Measurements from ENCODE around the gene GNAQ. TPM values are rescaled to one million over a fixed set of nuclear protein-coding genes. Genes with fewer than 3 reads are reported as not detected.

GNAQ gene
- total RNA-seq, 4 donors from 2014 or later: 35.4 to 95.7 (median 52.3) TPM

DNA sequence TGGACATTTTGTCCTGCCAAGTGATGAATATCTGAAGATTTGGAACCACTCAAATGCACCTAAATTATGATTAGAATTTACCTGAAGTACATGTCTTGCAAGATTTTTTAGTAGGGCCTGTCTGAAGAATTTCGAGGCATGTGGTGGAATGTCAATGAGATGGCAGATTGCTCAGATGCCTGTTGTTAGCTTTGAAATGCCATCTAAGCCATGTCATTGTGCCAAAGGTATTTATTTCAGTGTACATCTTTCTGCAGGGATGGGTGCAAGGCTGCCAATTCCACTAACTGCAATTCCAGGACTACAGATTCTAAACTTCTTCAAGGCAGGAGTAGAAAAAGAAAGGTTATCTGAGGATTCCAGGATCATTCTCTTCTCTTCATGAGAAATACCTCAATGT, 9.1 kb upstream of the GNAQ start:
- intact Hi-C loops (cut with DNase I; ENCODE audit: low total_unique reads): no loop called here
- TF ChIP-seq, protein P1, sequence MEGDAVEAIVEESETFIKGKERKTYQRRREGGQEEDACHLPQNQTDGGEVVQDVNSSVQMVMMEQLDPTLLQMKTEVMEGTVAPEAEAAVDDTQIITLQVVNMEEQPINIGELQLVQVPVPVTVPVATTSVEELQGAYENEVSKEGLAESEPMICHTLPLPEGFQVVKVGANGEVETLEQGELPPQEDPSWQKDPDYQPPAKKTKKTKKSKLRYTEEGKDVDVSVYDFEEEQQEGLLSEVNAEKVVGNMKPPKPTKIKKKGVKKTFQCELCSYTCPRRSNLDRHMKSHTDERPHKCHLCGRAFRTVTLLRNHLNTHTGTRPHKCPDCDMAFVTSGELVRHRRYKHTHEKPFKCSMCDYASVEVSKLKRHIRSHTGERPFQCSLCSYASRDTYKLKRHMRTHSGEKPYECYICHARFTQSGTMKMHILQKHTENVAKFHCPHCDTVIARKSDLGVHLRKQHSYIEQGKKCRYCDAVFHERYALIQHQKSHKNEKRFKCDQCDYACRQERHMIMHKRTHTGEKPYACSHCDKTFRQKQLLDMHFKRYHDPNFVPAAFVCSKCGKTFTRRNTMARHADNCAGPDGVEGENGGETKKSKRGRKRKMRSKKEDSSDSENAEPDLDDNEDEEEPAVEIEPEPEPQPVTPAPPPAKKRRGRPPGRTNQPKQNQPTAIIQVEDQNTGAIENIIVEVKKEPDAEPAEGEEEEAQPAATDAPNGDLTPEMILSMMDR (IDR thresholded peaks at IDR 0.05): no peak
- TF ChIP-seq POLR2A (IDR thresholded peaks at IDR 0.05): no peak

GRCh38 chr9:78038620-78039300, 7.1 kb upstream of the GNAQ start:
- Histone ChIP-seq H3K4me3 (no peak overlapping the region), H3K4me1 (no peaks in the 10 kb centered on the region), H3K27ac (no peak overlapping the region), H3K9me3 (no peaks in the 10 kb centered on the region), H3K36me3 (no peaks in the 10 kb centered on the region), H3K27me3 (no peaks in the 10 kb centered on the region)
- TF ChIP-seq POLR2A (IDR thresholded peaks at IDR 0.05): no peak
- TF ChIP-seq, protein P1 (IDR thresholded peaks at IDR 0.05): no peak
- no peak for DNase-seq
- intact Hi-C loops (cut with DNase I; ENCODE audit: low total_unique reads): loop anchor here (10.0 kb wide), 1 partner anchor 604 kb away; no protein-coding TSS in a partner anchor

More for the DNA sequence above, 9.1 kb upstream of the GNAQ start:
- Histone ChIP-seq H3K9me3 (no peaks in the 10 kb centered on the region), H3K36me3 (no peaks in the 10 kb centered on the region), H3K27ac (no peak overlapping the region), H3K27me3 (no peaks in the 10 kb centered on the region), H3K4me1 (no peaks in the 10 kb centered on the region), H3K4me3 (no peak overlapping the region)
- no peak for DNase-seq

DNA sequence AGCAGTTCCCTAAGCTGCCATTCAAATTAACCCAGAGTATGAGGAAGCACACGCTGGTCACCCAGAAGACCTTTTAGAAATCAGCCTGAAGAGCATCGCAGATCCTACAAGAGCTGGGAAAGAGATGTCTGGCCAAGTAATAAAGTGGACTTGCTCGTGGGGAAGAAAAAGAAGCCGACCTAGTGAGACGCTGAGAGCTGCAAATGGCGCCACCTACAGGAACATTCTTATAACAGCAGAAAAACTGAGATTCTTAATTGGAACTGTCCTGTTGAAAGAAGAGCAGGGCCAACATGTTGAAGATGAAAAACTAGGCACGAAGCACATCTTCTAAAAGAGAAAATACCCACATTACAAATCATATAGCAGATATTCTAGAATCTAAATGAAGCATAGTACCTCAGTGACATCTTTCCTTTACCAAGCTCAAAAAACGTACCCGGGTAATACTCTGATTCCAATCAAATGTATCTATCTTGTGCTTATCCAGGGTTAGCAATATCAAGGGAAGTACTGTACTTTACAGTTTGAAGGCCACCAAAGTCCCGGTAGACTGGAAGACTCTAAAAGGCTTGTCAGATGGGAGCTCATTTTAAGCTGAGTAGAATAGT, 3.9 kb upstream of the GNAQ start:
- H3K4me1 ChIP-seq: no peaks in the 10 kb centered on the region
- H3K4me3 ChIP-seq: no peak overlapping the region
- no peaks in the 10 kb centered on the region for H3K9me3 ChIP-seq
- DNase-seq: peak; percentile 57 to 77
- TF ChIP-seq, protein P1 (IDR thresholded peaks at IDR 0.05): peak; percentile 84 to 90 (median 86)
- TF ChIP-seq POLR2A (IDR thresholded peaks at IDR 0.05): no peak
- intact Hi-C loops (cut with DNase I; ENCODE audit: low total_unique reads): loop anchor here (10.0 kb wide), 1 partner anchor 601 kb away; no protein-coding TSS in a partner anchor
- no peaks in the 10 kb centered on the region for H3K27me3 ChIP-seq
- peak overlapping the region; percentile 48 to 57 for H3K27ac ChIP-seq
- H3K36me3 ChIP-seq: no peaks in the 10 kb centered on the region

DNA sequence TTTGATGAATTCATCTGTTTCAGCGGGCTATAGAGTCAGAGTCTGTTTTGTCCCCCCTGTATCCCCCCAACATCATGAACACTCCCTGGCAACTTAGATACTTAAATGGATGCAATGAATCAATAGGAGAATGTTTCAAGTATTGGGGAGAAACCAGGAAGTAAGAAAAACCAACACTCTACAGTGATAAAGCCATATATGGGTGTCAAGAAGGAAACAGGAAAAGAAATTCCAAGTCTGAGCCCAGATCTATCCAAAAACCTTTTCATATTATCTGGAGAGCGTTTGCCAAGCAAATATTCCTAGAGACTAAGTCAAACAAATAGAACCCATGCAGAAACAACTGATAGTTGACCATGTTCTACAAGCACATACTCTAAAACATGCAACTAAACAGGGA, 2.3 kb upstream of the GNAQ start:
- Histone ChIP-seq H3K4me1 (no peaks in the 10 kb centered on the region), H3K9me3 (no peaks in the 10 kb centered on the region), H3K4me3 (no peak overlapping the region), H3K27ac (no peak overlapping the region), H3K36me3 (no peaks in the 10 kb centered on the region), H3K27me3 (no peaks in the 10 kb centered on the region)
- intact Hi-C loops (cut with DNase I; ENCODE audit: low total_unique reads): loop anchor here (10.0 kb wide), 1 partner anchor 599 kb away; no protein-coding TSS in a partner anchor
- TF ChIP-seq, protein P1 (IDR thresholded peaks at IDR 0.05): no peak
- no peak for TF ChIP-seq POLR2A (IDR thresholded peaks at IDR 0.05)
- DNase-seq: no peak
